Endodermal cell (in vitro differentiated cells): ENCODE results near the gene TCEA3. TPM values are rescaled to one million over a fixed set of nuclear protein-coding genes. Genes with fewer than 3 reads are reported as not detected.

ENCODE experiments used
- DNase-seq: peaks from one replicate; pipeline ENCODE4 v3.0.0-alpha.2; 2017
- H3K27ac ChIP-seq: 2 replicates; pipeline ENCODE4 v1.5.1; 2013; ENCODE audit warnings: mild to moderate bottlenecking, low read depth, low read length, moderate library complexity
- H3K27me3 ChIP-seq: 2 replicates; pipeline ENCODE4 v1.6.1; 2013; ENCODE audit warnings: mild to moderate bottlenecking, low read length, moderate library complexity; ENCODE audit not compliant: insufficient read depth, control insufficient read depth, poor library complexity, severe bottlenecking
- H3K36me3 ChIP-seq: 2 replicates; pipeline ENCODE4 v1.7.0; 2013; ENCODE audit warnings: mild to moderate bottlenecking, low read length, moderate library complexity; ENCODE audit not compliant: control insufficient read depth, insufficient read depth
- H3K4me1 ChIP-seq: one replicate; pipeline ENCODE4 v1.7.0; 2013; ENCODE audit warnings: low read length; ENCODE audit not compliant: control insufficient read depth, insufficient read depth
- H3K4me3 ChIP-seq: 2 replicates; pipeline ENCODE4 v1.5.1; 2013; ENCODE audit warnings: mild to moderate bottlenecking, low read length, moderate library complexity
- H3K9ac ChIP-seq: 2 replicates; pipeline ENCODE4 v1.6.1; 2013; ENCODE audit warnings: mild to moderate bottlenecking, low read length, moderate library complexity; ENCODE audit not compliant: poor library complexity, severe bottlenecking; ENCODE audit errors: extremely low read depth
- H3K9me3 ChIP-seq: 2 replicates; pipeline ENCODE4 v1.6.1; 2013; ENCODE audit warnings: mild to moderate bottlenecking, low read length, moderate library complexity; ENCODE audit not compliant: control insufficient read depth
- H3K27ac Mint-ChIP-seq: 2 replicates; pipeline ENCODE4 v1.8.0; 2020; ENCODE audit warnings: mixed read lengths
- H3K27me3 Mint-ChIP-seq: 2 replicates; pipeline ENCODE4 v1.8.0; 2021; ENCODE audit warnings: mild to moderate bottlenecking, mixed read lengths; ENCODE audit not compliant: insufficient read depth
- H3K36me3 Mint-ChIP-seq: 2 replicates; pipeline ENCODE4 v1.8.0; 2020; ENCODE audit warnings: low read depth, mixed read lengths
- H3K4me1 Mint-ChIP-seq: 2 replicates; pipeline ENCODE4 v1.8.0; 2020; ENCODE audit warnings: mixed read lengths
- H3K4me3 Mint-ChIP-seq: 2 replicates; pipeline ENCODE4 v1.8.0; 2020; ENCODE audit warnings: mild to moderate bottlenecking, moderate library complexity, mixed read lengths
- H3K9me3 Mint-ChIP-seq: 2 replicates; pipeline ENCODE4 v1.8.0; 2020; ENCODE audit warnings: mild to moderate bottlenecking, mixed read lengths
- WGBS, 2 experiments: methylation state at CpG; one replicate each; pipeline versions ENCODE4 v1.1.5 to v1.1.7; 2013; ENCODE audit warnings: missing lambda C conversion rate in 2 of 2, mixed read lengths in 1 of 2; ENCODE audit not compliant: insufficient coverage in 1 of 2, insufficient read length in 1 of 2; 5-methylcytosine and 5-hydroxymethylcytosine counted together
- total RNA-seq, 2 donors: library from RNA; stranded (reverse); fragmentation: NEBNext Ultra II Directional in 1 of 2; extraction: Animal tissue kit (Norgen Biotek cat#: 25700) in 1 of 2; gene quantifications; 2 replicates in 1 of 2; 3 replicates in 1 of 2; pipeline ENCODE4 v1.2.1, GENCODE V29; 2021
- TF ChIP-seq, protein P1 (sequence below): fragments of 200-600 bp; sonication (generic); conservative IDR thresholded peaks from 2 replicates; pipeline ENCODE4 v1.5.0; 2021; ENCODE audit warnings: antibody characterized with exemption, mild to moderate bottlenecking

The TCEA3 gene
- total RNA-seq, 2 donors from 2014 or later: 4.0 to 4.7 TPM

DNA sequence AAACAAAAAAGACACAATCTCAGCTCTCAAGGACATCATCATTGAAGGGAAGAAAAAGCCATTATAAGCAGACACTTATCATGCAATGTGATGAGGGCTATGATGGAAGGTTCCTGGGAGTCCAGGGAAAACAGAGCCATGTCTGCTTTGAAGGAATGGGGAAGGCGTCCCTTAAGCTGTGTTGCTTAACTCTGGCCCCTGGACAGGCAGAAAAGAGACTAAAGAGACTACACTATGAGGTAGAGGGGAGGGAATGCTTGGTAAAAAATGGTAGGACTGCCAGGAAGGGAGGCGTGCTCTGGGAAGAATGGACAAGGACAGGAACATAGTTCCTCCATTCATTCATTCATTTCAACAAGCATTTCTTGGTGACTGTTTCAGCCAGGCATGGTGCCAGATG, 38.2 kb upstream of the TCEA3 start:
- Mint-ChIP-seq H3K27ac (no peak overlapping the region), H3K4me3 (no peak overlapping the region), H3K36me3 (peaks cover 30% of the 10 kb centered on the region), H3K27me3 (no peaks in the 10 kb centered on the region), H3K4me1 (no peaks in the 10 kb centered on the region), H3K9me3 (no peaks in the 10 kb centered on the region)
- Histone ChIP-seq H3K4me3 (no peak overlapping the region), H3K9me3 (peaks cover 3% of the 10 kb centered on the region), H3K9ac (no peak overlapping the region), H3K36me3 (peaks cover 15% of the 10 kb centered on the region), H3K27me3 (no peaks in the 10 kb centered on the region), H3K4me1 (no peaks in the 10 kb centered on the region), H3K27ac (no peak overlapping the region)
- no peak for DNase-seq
- TF ChIP-seq, protein P1, sequence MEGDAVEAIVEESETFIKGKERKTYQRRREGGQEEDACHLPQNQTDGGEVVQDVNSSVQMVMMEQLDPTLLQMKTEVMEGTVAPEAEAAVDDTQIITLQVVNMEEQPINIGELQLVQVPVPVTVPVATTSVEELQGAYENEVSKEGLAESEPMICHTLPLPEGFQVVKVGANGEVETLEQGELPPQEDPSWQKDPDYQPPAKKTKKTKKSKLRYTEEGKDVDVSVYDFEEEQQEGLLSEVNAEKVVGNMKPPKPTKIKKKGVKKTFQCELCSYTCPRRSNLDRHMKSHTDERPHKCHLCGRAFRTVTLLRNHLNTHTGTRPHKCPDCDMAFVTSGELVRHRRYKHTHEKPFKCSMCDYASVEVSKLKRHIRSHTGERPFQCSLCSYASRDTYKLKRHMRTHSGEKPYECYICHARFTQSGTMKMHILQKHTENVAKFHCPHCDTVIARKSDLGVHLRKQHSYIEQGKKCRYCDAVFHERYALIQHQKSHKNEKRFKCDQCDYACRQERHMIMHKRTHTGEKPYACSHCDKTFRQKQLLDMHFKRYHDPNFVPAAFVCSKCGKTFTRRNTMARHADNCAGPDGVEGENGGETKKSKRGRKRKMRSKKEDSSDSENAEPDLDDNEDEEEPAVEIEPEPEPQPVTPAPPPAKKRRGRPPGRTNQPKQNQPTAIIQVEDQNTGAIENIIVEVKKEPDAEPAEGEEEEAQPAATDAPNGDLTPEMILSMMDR: no peak
- WGBS, 2 experiments: 90 to 100% methylated on average over 1 to 2 of the region's 2 CpGs

DNA sequence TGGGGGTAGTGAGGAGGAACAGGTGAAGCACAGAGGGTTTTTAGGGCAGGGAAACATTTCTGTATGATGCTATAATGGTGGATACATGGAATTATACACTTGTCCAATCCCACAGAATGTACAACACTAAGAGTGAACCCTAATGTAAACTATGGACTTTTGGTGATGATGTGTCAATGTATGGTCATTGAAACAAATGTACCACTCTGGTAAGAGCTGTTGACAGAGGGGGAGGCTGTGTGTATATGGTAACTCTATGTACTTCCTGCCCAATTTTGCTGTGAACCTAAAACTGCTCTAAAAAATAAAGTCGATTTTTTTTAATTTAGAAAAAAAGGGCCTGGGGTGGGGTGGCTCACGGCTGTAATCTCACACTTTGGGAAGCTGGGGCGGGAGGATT, 36.5 kb upstream of the TCEA3 start:
- TF ChIP-seq, protein P1: no peak

DNA sequence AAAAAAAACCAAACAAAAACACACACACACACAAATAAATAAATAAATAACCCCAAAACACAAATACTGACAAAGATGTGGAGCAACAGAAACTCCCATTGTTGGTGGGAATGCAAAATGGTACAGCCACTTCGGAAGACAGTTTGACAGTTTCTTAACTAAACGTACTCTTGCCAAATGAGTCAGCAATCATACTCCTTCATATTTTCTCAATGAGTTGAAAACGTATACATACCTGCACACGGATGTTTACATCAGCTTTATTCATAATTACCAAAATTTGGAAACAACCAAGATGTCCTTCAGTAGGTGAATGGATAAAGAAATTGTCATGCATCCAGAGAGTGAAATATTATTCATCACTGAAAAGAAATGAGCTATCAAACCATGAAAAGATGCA, 36.0 kb upstream of the TCEA3 start:
- H3K4me3 Mint-ChIP-seq: no peak overlapping the region
- 92% methylated on average over 3 to 4 of the region's 4 CpGs for WGBS, 2 experiments
- H3K27me3 ChIP-seq: no peaks in the 10 kb centered on the region

More for the DNA sequence above, 36.5 kb upstream of the TCEA3 start:
- Mint-ChIP-seq H3K27me3 (no peaks in the 10 kb centered on the region), H3K9me3 (no peaks in the 10 kb centered on the region), H3K27ac (no peak overlapping the region), H3K36me3 (peaks cover 36% of the 10 kb centered on the region), H3K4me1 (no peaks in the 10 kb centered on the region), H3K4me3 (no peak overlapping the region)
- no peak overlapping the region for H3K27ac ChIP-seq
- no peak for DNase-seq
- H3K9ac ChIP-seq: no peak overlapping the region
- H3K4me3 ChIP-seq: no peak overlapping the region
- H3K27me3 ChIP-seq: no peaks in the 10 kb centered on the region
- H3K4me1 ChIP-seq: no peaks in the 10 kb centered on the region
- peaks cover 3% of the 10 kb centered on the region for H3K9me3 ChIP-seq
- 88 to 94% methylated on average over 3 of the region's 3 CpGs for WGBS, 2 experiments
- H3K36me3 ChIP-seq: peaks cover 20% of the 10 kb centered on the region

More for the DNA sequence above, 36.0 kb upstream of the TCEA3 start:
- no peak overlapping the region for H3K9ac ChIP-seq
- no peaks in the 10 kb centered on the region for H3K27me3 Mint-ChIP-seq
- no peak overlapping the region for H3K4me3 ChIP-seq
- peaks cover 38% of the 10 kb centered on the region for H3K36me3 Mint-ChIP-seq
- peaks cover 25% of the 10 kb centered on the region for H3K36me3 ChIP-seq
- H3K4me1 Mint-ChIP-seq: no peaks in the 10 kb centered on the region
- no peak for DNase-seq
- H3K4me1 ChIP-seq: no peaks in the 10 kb centered on the region
- TF ChIP-seq, protein P1: no peak
- H3K27ac ChIP-seq: no peak overlapping the region
- H3K27ac Mint-ChIP-seq: no peak overlapping the region
- peaks cover 3% of the 10 kb centered on the region for H3K9me3 ChIP-seq
- no peaks in the 10 kb centered on the region for H3K9me3 Mint-ChIP-seq
